Liver (tissue), 3 donors: Measurements from ENCODE around the gene KIRREL3.

Experiments used
- EGR1 ChIP-seq, 2 donors: IDR thresholded peaks; 2 replicates each; pipeline ENCODE4 v1.6.1; 2016 to 2018; ENCODE audit warnings: antibody characterized with exemption in 2 of 2, low read depth in 2 of 2
- FOXA1 ChIP-seq: IDR thresholded peaks from 2 replicates; pipeline ENCODE4 v1.6.1; 2016; ENCODE audit warnings: antibody characterized with exemption
- GABPA ChIP-seq, 2 donors: IDR thresholded peaks in 1 of 2; conservative IDR thresholded peaks in 1 of 2; 2 replicates each; pipeline ENCODE4 v1.6.1; 2016; ENCODE audit warnings: antibody characterized with exemption in 2 of 2, mild to moderate bottlenecking in 1 of 2, moderate library complexity in 1 of 2
- HNF4G ChIP-seq: IDR thresholded peaks from 2 replicates; pipeline ENCODE4 v1.6.1; 2016; ENCODE audit warnings: antibody characterized with exemption
- JUND ChIP-seq, 2 donors: IDR thresholded peaks; 2 replicates each; pipeline ENCODE4 v1.6.1; 2016; ENCODE audit warnings: antibody characterized with exemption in 2 of 2
- RAD21 ChIP-seq, 2 donors: IDR thresholded peaks; 2 replicates each; pipeline ENCODE4 v1.6.1; 2016; ENCODE audit warnings: antibody characterized with exemption in 2 of 2, mild to moderate bottlenecking in 2 of 2
- TAF1 ChIP-seq: conservative IDR thresholded peaks from 2 replicates; pipeline ENCODE4 v1.6.1; 2016; ENCODE audit warnings: antibody characterized with exemption, mild to moderate bottlenecking
- YY1 ChIP-seq: IDR thresholded peaks from 2 replicates; pipeline ENCODE4 v1.6.1; 2016; ENCODE audit warnings: antibody characterized with exemption, mild to moderate bottlenecking
- TF ChIP-seq, protein P1 (sequence below): IDR thresholded peaks from 2 replicates; pipeline ENCODE4 v1.6.1; 2016; ENCODE audit warnings: antibody characterized with exemption
- TF ChIP-seq, protein P2 (sequence below): fragments of 150-350 bp; IDR thresholded peaks from 2 replicates; pipeline ENCODE4 v1.5.1; 2017; ENCODE audit warnings: improper control_type of control experiment, low read depth, low read length; ENCODE audit not compliant: missing input control
- TF ChIP-seq, protein P3 (sequence below): IDR thresholded peaks from 2 replicates; pipeline ENCODE4 v1.6.1; 2016; ENCODE audit warnings: antibody characterized with exemption, mild to moderate bottlenecking
- TF ChIP-seq, protein P4 (sequence below): IDR thresholded peaks from 2 replicates; pipeline ENCODE4 v1.6.1; 2016; ENCODE audit warnings: antibody characterized with exemption
- donor health status: healthy.
- donor health status: healthy.

DNA sequence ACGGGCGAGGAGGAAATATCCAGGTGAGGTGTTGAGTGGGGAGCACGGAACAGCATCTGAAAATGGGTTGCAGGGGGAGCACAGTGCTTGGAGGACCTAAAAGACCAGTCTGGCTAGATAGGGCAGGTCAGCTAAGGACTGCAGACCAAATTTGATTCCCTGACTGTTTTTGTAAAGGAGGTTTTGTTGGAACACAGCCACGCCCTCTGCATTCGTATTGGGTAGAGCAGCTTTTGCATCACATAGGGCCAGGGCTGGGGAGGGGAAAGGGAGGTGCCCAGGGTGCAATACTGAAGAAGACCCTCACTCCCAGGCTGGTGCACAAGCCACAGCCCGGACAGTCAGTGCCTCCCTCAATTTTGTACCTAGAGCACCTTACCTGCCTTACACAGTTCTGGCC lies 286.8 kb downstream of the KIRREL3 start:
- TF ChIP-seq, protein P1, sequence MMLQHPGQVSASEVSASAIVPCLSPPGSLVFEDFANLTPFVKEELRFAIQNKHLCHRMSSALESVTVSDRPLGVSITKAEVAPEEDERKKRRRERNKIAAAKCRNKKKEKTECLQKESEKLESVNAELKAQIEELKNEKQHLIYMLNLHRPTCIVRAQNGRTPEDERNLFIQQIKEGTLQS: no peak
- TF ChIP-seq, protein P2, sequence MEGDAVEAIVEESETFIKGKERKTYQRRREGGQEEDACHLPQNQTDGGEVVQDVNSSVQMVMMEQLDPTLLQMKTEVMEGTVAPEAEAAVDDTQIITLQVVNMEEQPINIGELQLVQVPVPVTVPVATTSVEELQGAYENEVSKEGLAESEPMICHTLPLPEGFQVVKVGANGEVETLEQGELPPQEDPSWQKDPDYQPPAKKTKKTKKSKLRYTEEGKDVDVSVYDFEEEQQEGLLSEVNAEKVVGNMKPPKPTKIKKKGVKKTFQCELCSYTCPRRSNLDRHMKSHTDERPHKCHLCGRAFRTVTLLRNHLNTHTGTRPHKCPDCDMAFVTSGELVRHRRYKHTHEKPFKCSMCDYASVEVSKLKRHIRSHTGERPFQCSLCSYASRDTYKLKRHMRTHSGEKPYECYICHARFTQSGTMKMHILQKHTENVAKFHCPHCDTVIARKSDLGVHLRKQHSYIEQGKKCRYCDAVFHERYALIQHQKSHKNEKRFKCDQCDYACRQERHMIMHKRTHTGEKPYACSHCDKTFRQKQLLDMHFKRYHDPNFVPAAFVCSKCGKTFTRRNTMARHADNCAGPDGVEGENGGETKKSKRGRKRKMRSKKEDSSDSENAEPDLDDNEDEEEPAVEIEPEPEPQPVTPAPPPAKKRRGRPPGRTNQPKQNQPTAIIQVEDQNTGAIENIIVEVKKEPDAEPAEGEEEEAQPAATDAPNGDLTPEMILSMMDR: no peak
- TF ChIP-seq, protein P3, sequence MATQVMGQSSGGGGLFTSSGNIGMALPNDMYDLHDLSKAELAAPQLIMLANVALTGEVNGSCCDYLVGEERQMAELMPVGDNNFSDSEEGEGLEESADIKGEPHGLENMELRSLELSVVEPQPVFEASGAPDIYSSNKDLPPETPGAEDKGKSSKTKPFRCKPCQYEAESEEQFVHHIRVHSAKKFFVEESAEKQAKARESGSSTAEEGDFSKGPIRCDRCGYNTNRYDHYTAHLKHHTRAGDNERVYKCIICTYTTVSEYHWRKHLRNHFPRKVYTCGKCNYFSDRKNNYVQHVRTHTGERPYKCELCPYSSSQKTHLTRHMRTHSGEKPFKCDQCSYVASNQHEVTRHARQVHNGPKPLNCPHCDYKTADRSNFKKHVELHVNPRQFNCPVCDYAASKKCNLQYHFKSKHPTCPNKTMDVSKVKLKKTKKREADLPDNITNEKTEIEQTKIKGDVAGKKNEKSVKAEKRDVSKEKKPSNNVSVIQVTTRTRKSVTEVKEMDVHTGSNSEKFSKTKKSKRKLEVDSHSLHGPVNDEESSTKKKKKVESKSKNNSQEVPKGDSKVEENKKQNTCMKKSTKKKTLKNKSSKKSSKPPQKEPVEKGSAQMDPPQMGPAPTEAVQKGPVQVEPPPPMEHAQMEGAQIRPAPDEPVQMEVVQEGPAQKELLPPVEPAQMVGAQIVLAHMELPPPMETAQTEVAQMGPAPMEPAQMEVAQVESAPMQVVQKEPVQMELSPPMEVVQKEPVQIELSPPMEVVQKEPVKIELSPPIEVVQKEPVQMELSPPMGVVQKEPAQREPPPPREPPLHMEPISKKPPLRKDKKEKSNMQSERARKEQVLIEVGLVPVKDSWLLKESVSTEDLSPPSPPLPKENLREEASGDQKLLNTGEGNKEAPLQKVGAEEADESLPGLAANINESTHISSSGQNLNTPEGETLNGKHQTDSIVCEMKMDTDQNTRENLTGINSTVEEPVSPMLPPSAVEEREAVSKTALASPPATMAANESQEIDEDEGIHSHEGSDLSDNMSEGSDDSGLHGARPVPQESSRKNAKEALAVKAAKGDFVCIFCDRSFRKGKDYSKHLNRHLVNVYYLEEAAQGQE: no peak
- TF ChIP-seq RAD21 (IDR thresholded peaks at IDR 0.05) (no peak), GABPA (IDR thresholded peaks at IDR 0.05 in 1 of 2, conservative IDR thresholded peaks at IDR 0.05 in 1 of 2) (no peak), EGR1 (IDR thresholded peaks at IDR 0.05; ENCODE audit: low read depth in 2 of 2) (no peak), JUND (IDR thresholded peaks at IDR 0.05) (no peak), TAF1 (no peak), FOXA1 (no peak), HNF4G (no peak), YY1 (no peak)
- TF ChIP-seq, protein P4, sequence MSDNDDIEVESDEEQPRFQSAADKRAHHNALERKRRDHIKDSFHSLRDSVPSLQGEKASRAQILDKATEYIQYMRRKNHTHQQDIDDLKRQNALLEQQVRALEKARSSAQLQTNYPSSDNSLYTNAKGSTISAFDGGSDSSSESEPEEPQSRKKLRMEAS: no peak
